Breast epithelium (tissue), 3 donors: ENCODE results near the gene FNBP1.

Experiments
- CTCF ChIP-seq, 3 donors: fragments of 450-650 bp; IDR thresholded peaks; one replicate each; pipeline ENCODE4 v1.5.1; 2016 to 2017; ENCODE audit warnings: antibody characterized with exemption in 3 of 3, mild to moderate bottlenecking in 3 of 3, moderate library complexity in 3 of 3
- POLR2A ChIP-seq: fragments of 450-650 bp; IDR thresholded peaks from one replicate; pipeline ENCODE4 v1.6.1; 2016; ENCODE audit warnings: antibody characterized with exemption, mild to moderate bottlenecking, moderate library complexity
- POLR2AphosphoS5 ChIP-seq, 3 donors: sonication (generic); formaldehyde crosslinking; IDR thresholded peaks; one replicate each; pipeline ENCODE4 v1.6.1; 2017; ENCODE audit warnings: antibody characterized with exemption in 3 of 3

- no peak for TF ChIP-seq CTCF (IDR thresholded peaks at IDR 0.05)
- no peak for TF ChIP-seq POLR2A
- TF ChIP-seq POLR2AphosphoS5 (IDR thresholded peaks at IDR 0.05): no peak
Observed at GRCh38 chr9:130030651-130031127, 12.3 kb downstream of the FNBP1 start.
